ENCODE results near the gene CFAP70. TPM values are rescaled to one million over a fixed set of nuclear protein-coding genes. Genes with fewer than 3 reads are reported as not detected.

The CFAP70 gene
- total RNA-seq, 1 experiment from 2014 or later: 2.9 TPM

DNA sequence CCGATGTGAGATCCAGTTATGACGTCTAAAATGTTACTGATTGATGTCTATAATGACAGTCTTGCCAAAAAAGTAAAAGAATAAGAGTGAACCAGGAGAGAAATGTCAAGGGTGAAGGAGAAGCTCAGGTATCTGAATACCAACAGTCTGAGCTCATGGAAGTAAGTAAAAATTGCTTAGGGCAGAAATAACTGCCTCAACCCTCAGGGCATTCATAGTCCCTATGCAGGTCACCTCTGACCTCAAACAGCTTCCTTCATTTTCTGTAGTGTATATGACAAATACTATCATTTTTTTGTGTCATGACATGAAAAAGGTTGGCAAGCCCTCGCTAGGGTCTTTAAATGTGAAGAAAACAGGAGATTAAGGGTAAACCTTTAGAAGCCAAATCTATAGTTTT lies 65.2 kb downstream of the CFAP70 start:
- CTCF ChIA-PET: no interaction called here
- intact Hi-C loops (cut with micrococcal nuclease): no loop called here
- H3K27me3 ChIP-seq (ENCODE audit: insufficient read depth, low read length): no peaks in the 10 kb centered on the region

More for the DNA sequence above, 65.2 kb downstream of the CFAP70 start:
- Histone ChIP-seq H3K27ac (ENCODE audit: low read depth, low read length) (no peak overlapping the region), H3K4me3 (replicated peaks in 1 of 2; ENCODE audit: low read depth in 1 of 2, low read length in 2 of 2) (no peak overlapping the region), H2AFZ (ENCODE audit: low read depth, low read length, poor library complexity, severe bottlenecking) (no peak overlapping the region), H4K20me1 (ENCODE audit: insufficient read depth) (no peaks in the 10 kb centered on the region), H3K36me3 (ENCODE audit: control insufficient read depth in 1 of 2, insufficient read depth in 2 of 2, low read length in 2 of 2) (0 out of 4 replicates have a peak, but pooled peaks cover 0 to 5% of the 10 kb centered on the region in 2 experiments), H3K9me2 (ENCODE audit: insufficient read depth) (no peaks in the 10 kb centered on the region), H3K4me1 (ENCODE audit: control insufficient read depth in 1 of 2, insufficient read depth in 2 of 2, low read length in 2 of 2) (no peaks in the 10 kb centered on the region), H3K9ac (ENCODE audit: low read length) (no peak overlapping the region), H3K4me2 (ENCODE audit: low read length) (no peak overlapping the region), H3K9me3 (ENCODE audit: control insufficient read depth in 1 of 2, insufficient read depth in 1 of 2, low read depth in 1 of 2, low read length in 2 of 2) (no peaks in the 10 kb centered on the region), H3K79me2 (ENCODE audit: insufficient read depth, low read length) (no peaks in the 10 kb centered on the region)
- TF ChIP-seq, protein P1, sequence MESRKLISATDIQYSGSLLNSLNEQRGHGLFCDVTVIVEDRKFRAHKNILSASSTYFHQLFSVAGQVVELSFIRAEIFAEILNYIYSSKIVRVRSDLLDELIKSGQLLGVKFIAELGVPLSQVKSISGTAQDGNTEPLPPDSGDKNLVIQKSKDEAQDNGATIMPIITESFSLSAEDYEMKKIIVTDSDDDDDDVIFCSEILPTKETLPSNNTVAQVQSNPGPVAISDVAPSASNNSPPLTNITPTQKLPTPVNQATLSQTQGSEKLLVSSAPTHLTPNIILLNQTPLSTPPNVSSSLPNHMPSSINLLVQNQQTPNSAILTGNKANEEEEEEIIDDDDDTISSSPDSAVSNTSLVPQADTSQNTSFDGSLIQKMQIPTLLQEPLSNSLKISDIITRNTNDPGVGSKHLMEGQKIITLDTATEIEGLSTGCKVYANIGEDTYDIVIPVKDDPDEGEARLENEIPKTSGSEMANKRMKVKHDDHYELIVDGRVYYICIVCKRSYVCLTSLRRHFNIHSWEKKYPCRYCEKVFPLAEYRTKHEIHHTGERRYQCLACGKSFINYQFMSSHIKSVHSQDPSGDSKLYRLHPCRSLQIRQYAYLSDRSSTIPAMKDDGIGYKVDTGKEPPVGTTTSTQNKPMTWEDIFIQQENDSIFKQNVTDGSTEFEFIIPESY (IDR thresholded peaks at IDR 0.05; ENCODE audit: extremely low read depth, insufficient replicate concordance, low read length): no peak
- TF ChIP-seq SRF (IDR thresholded peaks at IDR 0.05; ENCODE audit: low read depth) (no peak), SP1 (IDR thresholded peaks at IDR 0.05; ENCODE audit: low read depth) (no peak), FOSL1 (IDR thresholded peaks at IDR 0.05; ENCODE audit: low read depth) (no peak), TCF7L2 (IDR thresholded peaks at IDR 0.05; ENCODE audit: borderline replicate concordance, extremely low read depth, insufficient read depth, insufficient read length) (no peak), ELF1 (IDR thresholded peaks at IDR 0.05; ENCODE audit: borderline replicate concordance, low read depth) (no peak), CEBPB (IDR thresholded peaks at IDR 0.05; ENCODE audit: low read depth) (no peak), ZFX (IDR thresholded peaks at IDR 0.05) (no peak), ATF3 (IDR thresholded peaks at IDR 0.05) (no peak), YY1 (IDR thresholded peaks at IDR 0.05; ENCODE audit: extremely low read depth, insufficient replicate concordance, low read depth, low read length) (no peak), JUND (IDR thresholded peaks at IDR 0.05) (no peak), EZH2phosphoT487 (IDR thresholded peaks at IDR 0.05; ENCODE audit: borderline replicate concordance) (no peak), SIN3A (IDR thresholded peaks at IDR 0.05; ENCODE audit: low read depth) (no peak), MAX (IDR thresholded peaks at IDR 0.05) (no peak)
- TF ChIP-seq, protein P2, sequence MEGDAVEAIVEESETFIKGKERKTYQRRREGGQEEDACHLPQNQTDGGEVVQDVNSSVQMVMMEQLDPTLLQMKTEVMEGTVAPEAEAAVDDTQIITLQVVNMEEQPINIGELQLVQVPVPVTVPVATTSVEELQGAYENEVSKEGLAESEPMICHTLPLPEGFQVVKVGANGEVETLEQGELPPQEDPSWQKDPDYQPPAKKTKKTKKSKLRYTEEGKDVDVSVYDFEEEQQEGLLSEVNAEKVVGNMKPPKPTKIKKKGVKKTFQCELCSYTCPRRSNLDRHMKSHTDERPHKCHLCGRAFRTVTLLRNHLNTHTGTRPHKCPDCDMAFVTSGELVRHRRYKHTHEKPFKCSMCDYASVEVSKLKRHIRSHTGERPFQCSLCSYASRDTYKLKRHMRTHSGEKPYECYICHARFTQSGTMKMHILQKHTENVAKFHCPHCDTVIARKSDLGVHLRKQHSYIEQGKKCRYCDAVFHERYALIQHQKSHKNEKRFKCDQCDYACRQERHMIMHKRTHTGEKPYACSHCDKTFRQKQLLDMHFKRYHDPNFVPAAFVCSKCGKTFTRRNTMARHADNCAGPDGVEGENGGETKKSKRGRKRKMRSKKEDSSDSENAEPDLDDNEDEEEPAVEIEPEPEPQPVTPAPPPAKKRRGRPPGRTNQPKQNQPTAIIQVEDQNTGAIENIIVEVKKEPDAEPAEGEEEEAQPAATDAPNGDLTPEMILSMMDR (IDR thresholded peaks at IDR 0.05 in 2 of 3, conservative IDR thresholded peaks at IDR 0.05 in 1 of 3; ENCODE audit: borderline replicate concordance in 1 of 3, insufficient read depth in 1 of 3, low read depth in 2 of 3, low read length in 2 of 3): no peak
- POLR2A ChIA-PET: no interaction called here
- no peak for DNase-seq (ENCODE audit: low read depth, low spot score)
- no TSS peak for BruUV-seq (replicated peaks)
- no peak for ATAC-seq
- RAD21 ChIA-PET (ENCODE audit: low non-redundant PET in 1 of 2, low total read pairs in 2 of 2, uncharacterized antibody in 2 of 2, unreplicated experiment in 2 of 2): no interaction called here
